HG03139 (cell line): ENCODE data around the gene FAM168B.
"Not testable (repeated sequence)": the region's sequence is repeated elsewhere in the genome, so short reads cannot be mapped to it uniquely, and the experiment has no call there.

Source experiments
- ATAC-seq: cut with Tn5 transposase; IDR thresholded peaks from one replicate; pipeline ENCODE4 v1.9.1; 2021; ENCODE audit not compliant: unreplicated experiment

The FAM168B gene, protein sequence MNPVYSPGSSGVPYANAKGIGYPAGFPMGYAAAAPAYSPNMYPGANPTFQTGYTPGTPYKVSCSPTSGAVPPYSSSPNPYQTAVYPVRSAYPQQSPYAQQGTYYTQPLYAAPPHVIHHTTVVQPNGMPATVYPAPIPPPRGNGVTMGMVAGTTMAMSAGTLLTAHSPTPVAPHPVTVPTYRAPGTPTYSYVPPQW

DNA sequence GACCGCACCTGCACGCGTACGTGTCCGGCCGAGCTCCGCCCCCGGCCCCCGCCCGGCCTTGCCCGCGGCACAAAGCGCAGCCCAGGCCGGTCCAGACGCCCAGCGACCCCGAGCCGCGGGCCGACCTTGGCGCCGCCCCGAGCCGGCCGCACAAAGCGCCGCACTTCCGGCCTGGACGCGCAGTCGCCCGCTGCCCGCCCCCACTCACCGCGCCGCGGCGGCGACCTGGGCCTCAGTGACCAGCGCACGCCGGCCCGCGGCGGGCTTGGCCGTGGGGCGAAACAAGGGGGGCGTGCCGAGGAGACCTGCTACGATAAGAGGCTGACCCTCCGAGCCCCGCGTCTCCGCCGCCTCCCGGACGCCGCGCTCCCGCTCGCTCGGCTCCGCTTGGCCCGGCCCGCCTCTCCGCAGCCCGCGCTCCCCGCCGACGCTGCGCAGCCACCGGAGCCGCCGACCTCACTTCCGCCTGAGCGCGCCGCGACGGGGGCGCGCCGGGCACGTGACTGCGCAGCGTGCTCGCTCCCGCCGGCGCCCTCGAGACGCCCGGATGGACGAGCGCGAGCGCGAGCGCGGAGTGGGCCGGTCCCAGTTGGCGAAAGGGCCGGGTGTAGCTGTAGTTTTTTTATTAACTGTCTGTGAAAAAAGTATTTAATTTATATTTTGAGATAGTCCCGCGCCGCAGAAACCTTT, at the start of gene FAM168B:
TSS of gene FAM168B (minus strand) at position 455 of the 690 bp plus-strand sequence. CDS start 10,814 bp downstream, outside the sequence.
- peak; percentile 75 for ATAC-seq

DNA sequence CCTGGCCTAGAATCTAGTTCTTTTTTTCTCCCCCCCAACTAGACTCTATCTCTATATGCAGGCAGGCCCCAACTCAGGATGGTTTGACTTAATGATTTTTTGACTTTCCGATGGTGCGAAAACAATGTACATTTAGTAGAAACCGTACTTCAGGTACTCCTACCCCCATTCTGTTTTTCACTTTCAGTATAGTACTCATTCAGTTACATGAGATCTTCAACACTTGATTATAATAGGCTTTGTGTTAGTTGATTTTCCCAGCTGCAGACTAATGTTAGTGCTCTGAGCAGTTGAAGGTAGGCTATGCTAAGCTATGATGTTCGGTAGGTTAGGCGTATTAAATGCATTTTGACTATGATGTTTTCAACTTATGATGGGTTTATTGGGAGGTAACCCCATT, 49.6 kb upstream of the FAM168B start:
- no peak for ATAC-seq

DNA sequence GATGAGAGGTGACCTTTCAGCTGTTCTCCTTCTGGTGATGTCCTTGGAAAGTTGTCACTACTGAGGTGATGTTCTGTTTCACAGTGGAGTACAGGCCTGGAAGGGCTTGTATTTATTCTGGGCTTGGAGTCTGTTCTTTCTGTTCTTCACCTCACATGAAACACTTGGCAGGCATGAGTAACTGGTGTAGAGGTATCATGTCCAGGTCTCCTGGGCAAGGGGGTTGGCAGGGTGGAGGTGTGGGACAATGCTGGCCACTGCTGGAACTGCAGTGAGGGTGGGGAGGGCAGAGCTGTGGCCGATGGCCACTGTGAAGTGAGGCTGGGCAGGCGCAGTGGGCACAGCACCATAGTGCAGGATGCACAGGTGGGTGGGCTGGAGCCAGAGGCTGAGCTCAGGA, 47.3 kb upstream of the FAM168B start:
- no peak for ATAC-seq

DNA sequence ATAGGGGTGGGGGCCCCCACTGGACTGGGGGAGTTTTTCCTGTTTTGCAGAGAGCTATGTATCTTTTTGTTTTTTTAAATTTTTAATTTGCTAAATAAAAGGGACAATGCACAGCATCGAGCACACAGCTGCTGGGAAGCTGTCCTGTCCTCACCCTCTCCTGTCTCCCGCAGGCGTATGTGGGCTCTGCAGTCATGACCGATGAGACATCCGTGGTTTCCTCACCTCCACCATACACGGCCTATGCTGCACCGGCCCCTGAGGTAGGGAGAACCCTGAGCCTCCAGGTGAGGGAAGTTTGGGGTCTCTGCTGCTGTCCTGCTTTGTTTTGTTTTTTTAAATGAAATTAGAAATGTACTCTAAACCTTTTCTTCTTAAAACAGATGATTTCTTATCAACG, 39.5 kb upstream of the FAM168B start:
- ATAC-seq: no peak

DNA sequence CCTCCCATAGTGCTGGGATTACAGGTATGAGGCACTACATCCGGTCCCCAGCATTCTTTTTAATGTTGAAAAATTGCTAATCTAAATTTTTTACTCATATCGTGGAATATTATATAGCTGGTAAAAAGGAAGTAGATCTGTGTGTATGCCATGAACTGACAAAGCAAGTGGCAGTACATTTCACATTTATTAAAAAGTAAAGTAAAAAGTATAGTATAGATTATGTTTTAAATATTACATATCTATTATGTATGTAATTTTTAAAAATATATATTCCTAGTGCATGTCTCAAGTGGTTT, 37.0 kb upstream of the FAM168B start:
- ATAC-seq: no peak

DNA sequence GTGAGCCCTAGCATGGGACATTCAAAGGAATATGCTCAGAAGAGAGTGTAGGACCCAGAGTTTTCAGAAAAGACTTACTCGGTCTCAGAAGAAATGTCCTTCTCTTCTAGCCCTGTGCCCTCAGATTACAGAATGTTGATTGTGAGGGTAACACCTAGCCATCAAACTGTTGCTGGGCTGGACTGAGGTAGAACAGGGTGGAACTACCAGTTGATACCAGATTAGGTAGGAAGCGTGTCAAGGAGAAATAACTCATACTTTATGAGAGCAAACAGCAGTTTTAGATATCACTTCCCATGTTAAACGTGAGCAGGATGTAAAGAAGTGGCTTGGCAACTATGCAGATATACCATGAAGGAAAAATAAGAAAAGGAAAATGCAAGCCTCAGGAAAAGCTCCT, 34.7 kb upstream of the FAM168B start:
- ATAC-seq: no peak

DNA sequence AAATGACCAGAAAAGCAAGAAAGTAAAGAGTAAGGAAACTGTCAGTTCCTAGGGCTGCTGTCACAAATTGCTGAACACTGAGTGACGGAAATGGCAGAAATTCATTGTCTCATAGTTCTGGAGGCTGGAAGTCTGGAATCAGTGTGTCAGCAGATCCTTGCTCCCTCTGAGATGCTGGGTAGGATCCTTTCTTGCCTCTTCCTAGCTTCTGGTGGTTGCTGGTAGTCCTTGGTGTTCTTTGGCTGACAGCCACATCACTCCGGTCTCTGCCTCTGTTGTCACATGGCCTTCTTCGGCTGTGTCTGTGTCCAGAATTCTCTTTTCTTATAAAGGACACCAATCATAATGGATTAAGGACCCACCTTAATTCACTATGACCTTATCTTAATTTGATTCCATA, 33.8 kb upstream of the FAM168B start:
- no peak for ATAC-seq

DNA sequence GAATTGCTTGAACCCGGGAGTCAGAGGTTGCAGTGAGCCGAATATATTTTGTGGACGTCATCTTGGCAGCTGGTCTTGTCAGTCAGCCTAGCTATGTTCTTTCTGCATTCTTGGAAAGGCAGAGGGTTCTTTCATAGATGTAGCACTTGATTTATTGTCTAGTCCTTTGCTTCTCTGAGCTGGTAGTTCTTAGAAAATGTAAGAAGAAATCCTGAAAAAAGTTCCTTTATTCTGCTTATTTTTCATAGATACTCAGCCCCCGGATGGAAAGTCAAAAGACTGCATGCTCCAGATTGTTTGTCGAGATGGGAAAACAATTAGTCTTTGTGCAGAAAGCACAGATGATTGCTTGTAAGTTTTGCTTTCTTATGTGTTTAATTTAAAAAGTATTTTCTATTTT, 33.2 kb upstream of the FAM168B start:
- no peak for ATAC-seq

DNA sequence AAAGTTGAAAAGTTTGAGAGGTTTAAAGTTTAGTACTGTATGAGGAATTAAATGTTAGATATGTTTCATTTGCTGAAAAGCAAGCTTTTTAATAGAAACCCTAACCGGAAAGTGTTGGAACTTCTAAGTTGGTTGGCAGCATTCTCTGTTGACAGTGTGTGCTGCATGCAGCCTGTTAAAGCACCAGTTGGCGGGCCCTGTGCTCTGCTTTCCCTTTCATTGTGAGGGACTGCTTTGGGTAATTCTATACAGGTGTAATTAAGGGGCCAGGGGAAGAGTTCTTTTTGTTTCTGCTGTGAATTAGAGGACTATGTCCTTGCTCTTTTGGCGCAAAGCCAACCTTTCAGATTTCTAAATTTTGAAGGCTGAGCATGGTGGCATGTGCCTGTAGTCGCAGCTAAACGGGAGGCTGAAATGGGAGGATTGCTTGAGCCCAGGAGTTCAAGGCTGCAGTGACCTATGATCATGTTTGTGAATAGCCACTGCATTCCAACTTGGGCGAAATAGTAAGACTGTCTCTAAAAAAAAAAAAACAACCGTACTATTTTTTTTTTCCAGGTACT, 32.0 kb upstream of the FAM168B start:
- ATAC-seq: no peak

DNA sequence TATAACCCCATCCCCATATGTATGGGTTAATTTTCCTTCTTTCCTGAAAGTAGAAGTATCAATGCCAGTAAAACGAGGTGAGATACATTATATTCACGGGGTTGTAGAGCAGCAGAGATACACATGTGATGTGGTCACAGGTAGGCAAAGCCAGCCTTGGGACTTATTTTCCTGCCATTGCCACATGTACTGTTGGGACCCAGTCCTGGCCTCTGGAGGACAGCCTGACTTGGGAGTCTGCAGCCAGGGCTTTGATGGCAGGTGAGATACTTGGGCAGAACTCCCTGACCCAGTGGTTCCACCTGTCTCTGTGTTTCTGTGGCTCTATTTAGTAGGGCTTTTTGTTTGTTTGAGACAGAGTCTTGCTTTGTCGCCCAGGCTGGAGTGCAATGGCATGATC, 29.9 kb upstream of the FAM168B start:
- ATAC-seq: no peak

DNA sequence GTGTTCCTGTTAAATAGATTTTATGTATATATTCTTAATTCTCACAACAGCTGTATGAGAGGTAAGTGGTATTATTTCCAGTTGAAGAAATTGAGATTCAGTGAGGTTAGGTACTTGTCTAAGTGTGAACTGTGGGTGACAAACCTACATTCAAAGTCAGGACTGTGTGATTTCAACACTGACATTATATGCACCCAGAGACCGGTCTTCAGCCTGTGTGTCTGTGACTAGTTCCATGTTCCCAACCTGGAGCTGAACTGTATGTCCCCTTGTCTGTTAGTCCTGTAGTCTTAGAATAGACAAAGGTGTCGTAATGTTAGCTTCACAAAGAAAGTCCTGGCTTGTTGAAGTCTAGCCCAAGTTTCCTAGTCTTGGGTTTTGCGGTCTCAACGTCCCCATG, 29.2 kb upstream of the FAM168B start:
- ATAC-seq: no peak

DNA sequence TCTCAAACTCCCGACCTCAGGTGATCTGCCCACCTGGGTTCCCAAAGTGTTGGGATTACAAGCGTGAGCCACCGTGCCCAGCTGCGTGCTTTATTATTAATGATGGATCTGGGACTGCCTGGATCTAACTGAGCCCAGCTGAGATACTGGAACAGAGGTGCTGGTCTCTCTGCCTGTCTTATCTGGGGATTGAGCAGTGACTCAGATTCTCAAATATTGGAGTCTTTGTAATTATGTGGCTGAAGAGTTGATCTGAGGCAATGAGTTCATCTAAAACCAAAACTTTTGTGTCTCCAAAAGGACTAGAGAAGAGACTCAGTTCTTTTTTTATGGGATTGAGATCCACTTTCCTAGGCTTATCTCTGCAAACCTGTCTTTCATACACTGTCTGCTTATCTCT, 28.2 kb upstream of the FAM168B start:
- no peak for ATAC-seq

DNA sequence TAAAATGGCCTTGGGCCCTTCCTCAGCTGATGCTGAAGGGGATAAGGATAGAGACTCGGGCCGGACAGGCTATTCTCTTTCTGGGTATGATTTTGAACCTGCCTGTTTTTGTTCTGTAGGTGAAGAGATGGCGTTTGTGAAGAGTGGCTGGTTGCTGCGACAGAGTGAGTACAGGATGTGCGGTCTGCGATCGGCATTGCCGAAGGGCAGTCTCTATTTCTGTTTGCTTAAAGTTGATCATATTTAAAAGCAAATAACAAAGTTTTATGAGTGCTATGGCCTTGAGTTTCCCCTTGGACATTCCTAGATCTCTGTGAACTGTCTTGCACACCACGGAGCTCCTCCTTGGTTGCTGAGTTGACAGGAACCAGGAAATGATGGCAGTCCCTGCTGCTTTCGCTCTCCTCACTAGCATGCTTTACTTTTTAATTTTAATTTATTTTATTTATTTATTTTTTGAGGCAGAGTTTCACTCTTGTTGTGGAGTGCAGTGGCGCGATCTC, 27.6 kb upstream of the FAM168B start:
- no peak for ATAC-seq

DNA sequence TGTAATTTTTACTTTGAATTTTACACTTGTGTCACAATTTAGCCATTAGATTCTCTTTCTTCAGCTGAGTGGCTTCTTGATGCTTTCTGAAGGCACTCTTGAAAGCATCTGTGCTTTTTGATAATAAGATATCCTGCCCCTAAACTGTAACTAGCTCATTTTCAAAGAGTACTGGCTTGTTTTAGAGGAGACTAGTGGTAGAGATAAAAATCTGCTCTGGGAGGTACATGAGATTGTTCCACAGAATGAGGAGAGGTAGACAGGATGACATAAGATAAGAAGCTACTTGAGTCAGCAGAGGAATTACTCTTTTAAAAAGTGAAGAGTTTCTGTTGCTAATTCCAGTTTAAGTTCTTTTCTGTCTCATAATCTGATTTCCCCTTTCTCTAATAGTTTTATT, 22.5 kb upstream of the FAM168B start:
- ATAC-seq: no peak

DNA sequence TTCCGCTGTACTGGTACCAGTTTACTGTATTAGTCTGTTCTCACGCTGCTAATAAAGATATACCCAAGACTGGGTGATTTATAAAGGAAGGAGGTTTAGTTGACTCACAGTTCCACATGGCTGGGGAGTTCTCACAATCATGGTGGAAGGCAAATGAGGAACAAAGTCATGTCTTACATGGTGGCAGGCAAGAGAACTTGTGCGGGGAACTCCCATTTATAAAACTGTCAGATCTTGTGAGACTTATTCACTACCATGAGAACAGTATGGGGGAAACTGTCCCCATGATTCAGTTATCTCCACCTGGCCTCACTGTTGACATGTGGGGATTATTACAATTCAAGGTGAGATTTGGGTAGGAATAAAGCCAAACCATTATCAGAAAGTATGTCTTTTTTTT, 21.7 kb upstream of the FAM168B start:
- ATAC-seq: not testable (repeated sequence)

DNA sequence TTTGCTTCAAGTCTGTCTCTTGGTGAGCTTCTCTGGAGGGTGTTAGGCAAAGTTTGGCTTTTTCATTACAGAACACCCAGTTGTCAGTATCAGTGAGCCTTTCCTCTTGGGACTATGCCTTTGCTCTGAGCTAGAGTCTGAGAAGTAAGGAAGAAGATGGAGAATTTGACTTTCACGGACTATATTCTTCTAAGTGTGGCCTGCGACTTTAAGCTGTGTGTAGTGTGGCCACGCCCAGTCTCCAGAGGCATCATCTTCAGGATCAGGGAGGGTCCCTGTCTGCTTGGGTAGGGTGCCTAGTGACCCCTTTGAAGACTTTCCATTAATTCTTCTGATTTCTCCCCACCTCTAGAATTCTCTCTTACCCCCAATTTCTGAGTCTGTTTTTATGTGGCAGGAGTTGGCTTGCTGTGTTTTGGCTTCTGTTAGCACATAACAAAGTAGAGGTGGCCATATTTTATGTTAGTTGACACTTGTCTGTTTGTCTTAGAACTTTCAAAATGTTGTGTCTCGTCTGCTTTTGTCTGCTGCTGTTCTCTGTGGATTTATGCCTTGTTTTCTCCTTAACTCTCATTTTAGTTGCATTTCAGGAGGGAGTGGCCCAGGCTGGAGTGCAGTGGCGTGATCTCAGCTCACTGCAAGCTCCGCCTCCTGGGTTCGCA, 20.4 kb upstream of the FAM168B start:
- ATAC-seq: no peak

DNA sequence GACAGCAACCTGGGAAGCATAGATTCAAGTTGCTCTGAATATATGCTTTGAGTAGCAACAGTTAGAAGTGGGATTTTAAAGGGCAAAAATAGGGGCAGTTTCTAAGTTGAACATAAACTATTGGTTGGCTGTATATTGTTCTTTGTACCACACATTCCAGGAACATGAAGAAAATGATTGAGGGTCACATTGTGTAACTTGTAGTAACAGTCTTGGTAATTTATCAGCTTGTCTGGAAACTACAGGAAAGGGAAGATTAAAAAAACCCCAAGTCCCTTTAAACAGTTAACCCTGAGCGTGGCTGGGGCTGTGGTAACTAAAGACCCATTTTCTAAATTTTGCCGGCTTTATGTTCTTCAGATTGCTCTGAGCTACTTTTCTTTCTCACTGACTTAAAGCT, 19.3 kb upstream of the FAM168B start:
- no peak for ATAC-seq

DNA sequence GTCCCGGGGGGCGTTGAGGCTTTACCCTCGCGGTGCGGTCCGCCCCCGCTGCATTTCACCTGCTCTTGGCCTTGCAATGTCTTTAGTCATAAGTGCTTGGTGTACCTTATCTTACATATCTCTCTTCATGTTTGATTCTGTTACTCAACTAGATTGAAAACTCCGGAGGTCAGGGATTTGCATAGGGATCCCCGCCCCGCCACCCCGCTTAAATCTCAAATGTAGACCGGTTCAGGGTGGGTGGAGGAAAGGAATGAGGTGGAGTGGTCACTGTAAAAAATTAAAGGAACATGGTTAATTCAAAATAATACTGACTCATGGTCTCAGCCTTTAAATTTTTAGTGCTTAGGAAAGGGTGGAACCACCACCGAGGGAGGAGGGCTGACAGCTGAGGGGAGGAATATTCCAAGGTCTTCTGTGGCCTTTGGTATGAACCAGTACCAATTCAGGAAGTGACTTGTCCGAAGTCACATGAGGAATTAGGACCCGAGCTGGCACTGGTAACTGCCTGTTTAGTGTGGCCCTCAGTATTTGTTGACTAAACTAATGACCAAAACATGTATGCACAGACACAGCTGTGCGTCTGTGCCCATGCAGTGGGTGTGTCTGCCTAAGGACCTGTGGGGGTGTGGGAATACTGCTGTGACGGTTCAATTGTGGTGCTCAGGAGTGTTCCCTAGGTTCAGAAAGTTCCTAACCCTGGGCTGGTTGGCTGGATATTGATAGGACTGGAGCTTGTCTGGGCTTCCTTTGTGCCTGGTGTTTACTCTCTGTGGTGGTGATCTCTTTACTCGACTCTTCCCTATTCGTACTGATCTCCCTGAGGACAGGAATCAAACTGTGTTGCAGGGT, 12.9 kb upstream of the FAM168B start:
- peak; percentile 26 for ATAC-seq

DNA sequence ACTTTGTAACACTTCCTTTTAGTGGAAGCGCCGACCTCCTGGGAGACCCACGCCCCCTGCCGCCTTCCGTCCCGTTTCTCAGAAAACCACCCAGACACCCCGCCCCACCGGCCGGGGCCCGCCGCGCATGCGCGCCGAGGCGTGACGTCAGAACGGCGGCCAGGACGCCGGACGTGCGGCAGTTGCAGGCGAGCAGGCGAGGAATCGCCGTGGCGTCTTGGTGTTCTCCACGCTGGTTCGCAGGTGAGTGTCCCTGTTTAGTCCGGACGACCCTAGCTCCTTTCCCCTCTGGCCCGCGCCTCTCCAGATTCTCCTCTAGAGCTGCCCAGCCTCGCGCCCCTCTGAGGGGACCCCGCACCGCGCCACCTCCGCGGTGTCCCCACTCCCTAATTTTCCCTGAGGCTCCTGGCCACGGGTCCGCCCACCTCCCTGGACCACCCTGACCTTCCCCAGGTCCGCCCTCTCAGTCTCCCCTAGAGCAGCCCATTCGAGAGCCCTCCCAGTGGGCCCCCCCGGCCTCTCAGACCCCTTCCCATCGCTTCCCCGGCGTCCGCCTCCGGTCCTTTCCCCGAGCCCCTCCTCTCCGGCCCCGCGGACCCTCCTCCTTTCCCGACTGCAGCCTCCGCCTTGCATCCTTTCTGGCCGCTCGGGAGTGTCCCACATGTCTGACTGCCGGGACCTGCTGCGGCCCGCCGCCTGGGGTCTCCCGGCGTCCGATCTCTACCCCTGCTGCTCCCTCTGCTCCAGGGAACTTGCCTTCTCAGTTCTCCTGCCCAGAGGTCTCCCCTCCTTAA, 12.1 kb upstream of the FAM168B start, which contains the start of gene PLEKHB2:
TSS of gene PLEKHB2 (plus strand) at position 181 of the 794 bp plus-strand sequence. CDS start 15,606 bp downstream, outside the sequence.
- peak; percentile 66 for ATAC-seq

DNA sequence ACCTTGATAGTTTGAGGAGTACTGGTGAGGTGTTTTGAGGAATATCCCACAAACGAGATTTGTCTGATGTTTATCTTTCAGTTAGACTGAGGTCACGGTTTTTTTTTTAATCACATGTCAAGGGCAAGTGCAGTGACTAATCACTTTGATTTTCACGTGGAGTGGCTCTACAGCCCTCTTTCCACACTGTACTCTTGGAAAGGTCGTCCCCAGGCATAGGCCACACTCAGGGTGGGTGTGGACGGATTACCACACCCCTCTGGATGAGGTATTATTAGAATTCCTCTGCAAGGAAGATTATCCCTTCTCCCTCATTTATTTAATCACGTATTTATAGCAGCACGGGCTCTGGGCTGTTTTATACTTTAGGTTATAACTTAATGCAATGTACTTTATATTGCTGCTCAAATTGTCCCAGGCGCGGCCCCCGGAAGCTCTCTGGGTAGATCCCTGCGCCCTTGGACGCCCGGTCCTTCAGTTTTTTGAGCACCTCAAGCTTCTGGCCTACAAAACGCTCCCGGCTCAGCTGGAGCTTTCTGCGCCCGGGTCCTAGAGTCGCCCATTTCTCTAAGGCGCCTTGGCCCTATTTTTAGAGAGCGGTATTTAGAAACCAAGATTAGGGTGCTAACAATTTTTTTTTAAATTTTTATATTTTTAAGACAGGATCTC, 11.4 kb upstream of the FAM168B start:
- peak; percentile 55 for ATAC-seq
